Adrenal gland (tissue), 5 donors: Measurements from ENCODE around the gene SLC22A4.

Source experiments
- CTCF ChIP-seq, 6 experiments: fragments of 450-650 bp in 4 of 6; fragments of 200-600 bp in 2 of 6; sonication (generic) in 1 of 6; IDR thresholded peaks; 1 replicate in 5 of 6; 2 replicates in 1 of 6; pipeline versions ENCODE4 v1.5.1 to v1.8.0; 2016 to 2021; ENCODE audit warnings: antibody characterized with exemption in 6 of 6, mild to moderate bottlenecking in 2 of 6, moderate library complexity in 1 of 6
- POLR2A ChIP-seq, 2 donors: fragments of 450-650 bp; IDR thresholded peaks; one replicate each; pipeline ENCODE4 v1.6.1; 2017; ENCODE audit warnings: antibody characterized with exemption in 2 of 2, mild to moderate bottlenecking in 2 of 2, moderate library complexity in 1 of 2
- donor health status: DM: no; HTN: no; CAD: no.

GRCh38 chr5:132298298-132299212 is 4.4 kb downstream of the SLC22A4 start:
- TF ChIP-seq CTCF (IDR thresholded peaks at IDR 0.05) (no peak), POLR2A (IDR thresholded peaks at IDR 0.05) (no peak)
